ENCODE data around the gene CDCA3. TPM values are rescaled to one million over a fixed set of nuclear protein-coding genes. Genes with fewer than 3 reads are reported as not detected.

The CDCA3 gene
- total and polyA plus RNA-seq, 2 experiments from 2014 or later: 47.4 to 75.6 TPM

DNA sequence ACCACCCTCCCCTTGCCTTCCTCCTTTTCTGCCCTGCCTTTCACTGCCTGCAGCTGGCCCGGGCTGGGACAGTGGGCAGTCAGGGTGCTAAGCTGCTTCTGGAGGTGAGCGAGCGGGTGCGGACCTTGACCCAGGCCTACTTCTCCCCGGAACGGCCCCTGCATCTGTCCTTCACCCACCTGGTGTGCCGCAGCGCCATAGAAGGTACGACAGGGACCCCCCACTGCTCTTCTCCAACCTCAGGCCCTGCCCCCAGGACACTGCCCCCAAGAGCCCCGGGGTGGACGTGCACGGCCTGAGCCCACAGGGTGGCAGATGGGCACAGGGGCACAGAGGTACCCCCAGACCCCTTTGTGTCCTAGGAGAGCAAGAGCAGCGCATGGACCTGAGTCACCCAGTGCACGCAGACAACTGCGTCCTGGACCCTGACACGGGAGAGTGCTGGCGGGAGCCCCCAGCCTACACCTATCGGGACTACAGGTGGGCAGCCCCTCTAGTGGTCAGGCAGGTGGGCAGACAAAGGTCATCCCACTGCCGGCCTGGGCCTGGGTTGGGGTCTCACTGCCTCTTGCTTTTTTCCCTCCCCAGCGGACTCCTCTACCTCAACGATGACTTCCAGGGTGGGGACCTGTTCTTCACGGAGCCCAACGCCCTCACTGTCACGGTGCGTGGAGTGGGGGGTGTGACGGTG, 13.6 kb downstream of the CDCA3 start:
- Histone ChIP-seq H3K4me3 (no peak overlapping the region), H3K27ac (ENCODE audit: low read depth) (no peak overlapping the region), H2AFZ (no peak overlapping the region), H3K36me3 (ENCODE audit: insufficient read depth) (peaks cover 5% of the 10 kb centered on the region; the same call in 1 of the 2 replicates), H4K20me1 (replicated peaks; ENCODE audit: insufficient read depth) (peaks cover 3% of the 10 kb centered on the region; the same call in 1 of the 2 replicates), H3K27me3 (ENCODE audit: insufficient read depth) (no peaks in the 10 kb centered on the region), H3K79me2 (replicated peaks; ENCODE audit: insufficient read depth) (no peaks in the 10 kb centered on the region), H3K4me1 (ENCODE audit: insufficient read depth) (peaks cover 5% of the 10 kb centered on the region; the same call in 1 of the 2 replicates), H3F3A (replicated peaks; ENCODE audit: low read depth) (peaks cover 18% of the 10 kb centered on the region; the same call in 1 of the 2 replicates), H3K9me2 (ENCODE audit: insufficient read depth) (no peaks in the 10 kb centered on the region), H3K4me2 (no peak overlapping the region)
- Mint-ChIP-seq H3K9me3 (no peaks in the 10 kb centered on the region), H3K27ac (no peak overlapping the region), H3K4me1 (peaks cover 23% of the 10 kb centered on the region), H3K4me3 (no peak overlapping the region), H3K27me3 (ENCODE audit: insufficient read depth, low read depth, poor library complexity) (peaks cover 23% of the 10 kb centered on the region), H3K36me3 (ENCODE audit: low read depth) (peaks cover 64% of the 10 kb centered on the region)
- TF ChIP-seq CREB1 (CRISPR knock-in tag; IDR thresholded peaks at IDR 0.05; ENCODE audit: low read depth): no peak
- no peak for TF ChIP-seq EZH2phosphoT487 (IDR thresholded peaks at IDR 0.05; ENCODE audit: unreplicated experiment)
- TF ChIP-seq, protein P1, sequence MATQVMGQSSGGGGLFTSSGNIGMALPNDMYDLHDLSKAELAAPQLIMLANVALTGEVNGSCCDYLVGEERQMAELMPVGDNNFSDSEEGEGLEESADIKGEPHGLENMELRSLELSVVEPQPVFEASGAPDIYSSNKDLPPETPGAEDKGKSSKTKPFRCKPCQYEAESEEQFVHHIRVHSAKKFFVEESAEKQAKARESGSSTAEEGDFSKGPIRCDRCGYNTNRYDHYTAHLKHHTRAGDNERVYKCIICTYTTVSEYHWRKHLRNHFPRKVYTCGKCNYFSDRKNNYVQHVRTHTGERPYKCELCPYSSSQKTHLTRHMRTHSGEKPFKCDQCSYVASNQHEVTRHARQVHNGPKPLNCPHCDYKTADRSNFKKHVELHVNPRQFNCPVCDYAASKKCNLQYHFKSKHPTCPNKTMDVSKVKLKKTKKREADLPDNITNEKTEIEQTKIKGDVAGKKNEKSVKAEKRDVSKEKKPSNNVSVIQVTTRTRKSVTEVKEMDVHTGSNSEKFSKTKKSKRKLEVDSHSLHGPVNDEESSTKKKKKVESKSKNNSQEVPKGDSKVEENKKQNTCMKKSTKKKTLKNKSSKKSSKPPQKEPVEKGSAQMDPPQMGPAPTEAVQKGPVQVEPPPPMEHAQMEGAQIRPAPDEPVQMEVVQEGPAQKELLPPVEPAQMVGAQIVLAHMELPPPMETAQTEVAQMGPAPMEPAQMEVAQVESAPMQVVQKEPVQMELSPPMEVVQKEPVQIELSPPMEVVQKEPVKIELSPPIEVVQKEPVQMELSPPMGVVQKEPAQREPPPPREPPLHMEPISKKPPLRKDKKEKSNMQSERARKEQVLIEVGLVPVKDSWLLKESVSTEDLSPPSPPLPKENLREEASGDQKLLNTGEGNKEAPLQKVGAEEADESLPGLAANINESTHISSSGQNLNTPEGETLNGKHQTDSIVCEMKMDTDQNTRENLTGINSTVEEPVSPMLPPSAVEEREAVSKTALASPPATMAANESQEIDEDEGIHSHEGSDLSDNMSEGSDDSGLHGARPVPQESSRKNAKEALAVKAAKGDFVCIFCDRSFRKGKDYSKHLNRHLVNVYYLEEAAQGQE (IDR thresholded peaks at IDR 0.05; ENCODE audit: unreplicated experiment): no peak
- TF ChIP-seq NANOG (IDR thresholded peaks at IDR 0.05; ENCODE audit: borderline replicate concordance): no peak
- TF ChIP-seq EZH2 (IDR thresholded peaks at IDR 0.05; ENCODE audit: low read depth, unreplicated experiment): no peak
- TF ChIP-seq CTCF (conservative IDR thresholded peaks at IDR 0.05; ENCODE audit: low read depth in 2 of 2): no peak
- TF ChIP-seq ZNF331 (CRISPR knock-in tag; IDR thresholded peaks at IDR 0.05; ENCODE audit: low read depth): no peak
- no peak for ATAC-seq
- DNase-seq (ENCODE audit: low spot score): no peak

- no peak overlapping the region for H2AFZ ChIP-seq
- Mint-ChIP-seq H3K9me3 (no peaks in the 10 kb centered on the region), H3K4me3 (no peak overlapping the region), H3K36me3 (ENCODE audit: low read depth) (peaks cover 67% of the 10 kb centered on the region), H3K27ac (no peak overlapping the region), H3K4me1 (peaks cover 23% of the 10 kb centered on the region), H3K27me3 (ENCODE audit: insufficient read depth, low read depth, poor library complexity) (peaks cover 22% of the 10 kb centered on the region)
- H3K27me3 ChIP-seq (ENCODE audit: insufficient read depth): no peaks in the 10 kb centered on the region
- ATAC-seq: no peak
- H3K27ac ChIP-seq (ENCODE audit: low read depth): no peak overlapping the region
- H3K4me1 ChIP-seq (ENCODE audit: insufficient read depth): peaks cover 5% of the 10 kb centered on the region; the same call in 1 of the 2 replicates
- H3K9me2 ChIP-seq (ENCODE audit: insufficient read depth): no peaks in the 10 kb centered on the region
- H3K4me3 ChIP-seq: no peak overlapping the region
- H3F3A ChIP-seq (replicated peaks; ENCODE audit: low read depth): peaks cover 18% of the 10 kb centered on the region; the same call in 1 of the 2 replicates
- no peak for DNase-seq (ENCODE audit: low spot score)
- no peak overlapping the region for H3K4me2 ChIP-seq
- peaks cover 3% of the 10 kb centered on the region; the same call in 1 of the 2 replicates for H4K20me1 ChIP-seq (replicated peaks; ENCODE audit: insufficient read depth)
- H3K79me2 ChIP-seq (replicated peaks; ENCODE audit: insufficient read depth): no peaks in the 10 kb centered on the region
- peaks cover 5% of the 10 kb centered on the region; the same call in 1 of the 2 replicates for H3K36me3 ChIP-seq (ENCODE audit: insufficient read depth)
- TF ChIP-seq EZH2phosphoT487 (IDR thresholded peaks at IDR 0.05; ENCODE audit: unreplicated experiment) (no peak), NANOG (IDR thresholded peaks at IDR 0.05; ENCODE audit: borderline replicate concordance) (no peak), CREB1 (CRISPR knock-in tag; IDR thresholded peaks at IDR 0.05; ENCODE audit: low read depth) (no peak), ETS1 (IDR thresholded peaks at IDR 0.05) (no peak), STAT1 (IDR thresholded peaks at IDR 0.05; ENCODE audit: unreplicated experiment) (no peak), ZNF331 (CRISPR knock-in tag; IDR thresholded peaks at IDR 0.05; ENCODE audit: low read depth) (no peak), POLR2AphosphoS5 (IDR thresholded peaks at IDR 0.05; ENCODE audit: low read depth) (no peak), EZH2 (IDR thresholded peaks at IDR 0.05; ENCODE audit: low read depth, unreplicated experiment) (no peak), CTCF (conservative IDR thresholded peaks at IDR 0.05; ENCODE audit: low read depth in 2 of 2) (no peak)
Measured at GRCh38 chr12:6836851-6837250, 14.2 kb downstream of the CDCA3 start.

Measured in GM23338 (cell line).